ENCODE results near the gene SP4. TPM values are rescaled to one million over a fixed set of nuclear protein-coding genes. Genes with fewer than 3 reads are reported as not detected.

The SP4 gene
- total RNA-seq, 1 experiment from 2014 or later, result 6.1 TPM

- H3K4me3 ChIP-seq, result peak overlapping the region; percentile 79
- H3K9me3 ChIP-seq (ENCODE audit: insufficient read depth, low read depth), result no peaks in the 10 kb centered on the region
- TSS peak; percentile 93 for BruUV-seq (replicated peaks)
- intact Hi-C loops (cut with micrococcal nuclease; ENCODE audit: unreplicated experiment), result loop anchor here (1.0 to 10.0 kb wide), 6 partner anchors 61 to 1147 kb away; partner anchors contain the start of gene CDCA7L
- no peaks in the 10 kb centered on the region for H3K27me3 ChIP-seq (ENCODE audit: insufficient read depth, low read depth)
- no peaks in the 10 kb centered on the region for H3K79me2 ChIP-seq (ENCODE audit: low read depth)
- TF ChIP-seq CTCF (conservative IDR thresholded peaks at IDR 0.05), result no peak
- TF ChIP-seq EZH2 (IDR thresholded peaks at IDR 0.05; ENCODE audit: low read depth), result no peak
- POLR2A ChIA-PET (ENCODE audit: unreplicated experiment), result interaction anchor here (0.6 to 0.7 kb wide), 3 partner anchors 518 to 1809 kb away, joined by 3 to 11 read pairs (median 6); partner anchors contain the start of gene CDCA7L
- H3K36me3 ChIP-seq (ENCODE audit: low read depth), result no peaks in the 10 kb centered on the region
- no peaks in the 10 kb centered on the region for H4K20me1 ChIP-seq (ENCODE audit: insufficient read depth)
- no peaks in the 10 kb centered on the region for H3K9me2 ChIP-seq (ENCODE audit: insufficient read depth)
- peak overlapping the region; percentile 81 for H3K27ac ChIP-seq
- peak; percentile 97 to 100 for DNase-seq
- H3K4me2 ChIP-seq, result peak overlapping the region; percentile 82
- CTCF ChIA-PET, result interaction anchor here (0.6 to 0.7 kb wide), 2 partner anchors 43 to 566 kb away, joined by 3 to 4 read pairs; no protein-coding TSS in a partner anchor
- peaks cover 20% of the 10 kb centered on the region for H3K4me1 ChIP-seq (replicated peaks; ENCODE audit: insufficient read depth)
- H3F3A ChIP-seq (ENCODE audit: insufficient read depth, low read depth), result peaks cover 8% of the 10 kb centered on the region; the same call in 1 of the 2 replicates
- peak overlapping the region; percentile 100 for H2AFZ ChIP-seq
Observed at GRCh38 chr7:21427182-21427870, 557 bp upstream of the SP4 start.

GRCh38 chr7:21428659-21428941 is 717 bp downstream of the SP4 start:
- BruUV-seq (replicated peaks), result no TSS peak
- Histone ChIP-seq H3K9me2 (ENCODE audit: insufficient read depth) (no peaks in the 10 kb centered on the region), H3K79me2 (ENCODE audit: low read depth) (no peaks in the 10 kb centered on the region), H3K27ac (peak overlapping the region; percentile 46), H3K9me3 (ENCODE audit: insufficient read depth, low read depth) (no peaks in the 10 kb centered on the region), H4K20me1 (ENCODE audit: insufficient read depth) (no peaks in the 10 kb centered on the region), H3K4me3 (peak overlapping the region; percentile 83), H3K36me3 (ENCODE audit: low read depth) (no peaks in the 10 kb centered on the region), H2AFZ (peak overlapping the region; percentile 92), H3K4me1 (replicated peaks; ENCODE audit: insufficient read depth) (peaks cover 20% of the 10 kb centered on the region), H3K4me2 (peak overlapping the region; percentile 92), H3F3A (ENCODE audit: insufficient read depth, low read depth) (peaks cover 8% of the 10 kb centered on the region; the same call in 1 of the 2 replicates), H3K27me3 (ENCODE audit: insufficient read depth, low read depth) (no peaks in the 10 kb centered on the region)
- ChIA-PET POLR2A (ENCODE audit: unreplicated experiment) (no interaction called here), CTCF (no interaction called here)
- no peak for DNase-seq
- intact Hi-C loops (cut with micrococcal nuclease; ENCODE audit: unreplicated experiment), result loop anchor here (5.0 to 10.0 kb wide), 4 partner anchors 74 to 1146 kb away; partner anchors contain the start of gene CDCA7L
- TF ChIP-seq CTCF (conservative IDR thresholded peaks at IDR 0.05) (no peak), EZH2 (IDR thresholded peaks at IDR 0.05; ENCODE audit: low read depth) (no peak)

- peaks cover 20% of the 10 kb centered on the region for H3K4me1 ChIP-seq (replicated peaks; ENCODE audit: insufficient read depth)
- TF ChIP-seq CTCF (conservative IDR thresholded peaks at IDR 0.05) (no peak), EZH2 (IDR thresholded peaks at IDR 0.05; ENCODE audit: low read depth) (no peak)
- peak overlapping the region; percentile 46 for H3K27ac ChIP-seq
- peak overlapping the region; percentile 83 for H3K4me3 ChIP-seq
- CTCF ChIA-PET, result no interaction called here
- no peaks in the 10 kb centered on the region for H3K79me2 ChIP-seq (ENCODE audit: low read depth)
- peak overlapping the region; percentile 92 for H3K4me2 ChIP-seq
- no peaks in the 10 kb centered on the region for H4K20me1 ChIP-seq (ENCODE audit: insufficient read depth)
- BruUV-seq (replicated peaks), result TSS peak; percentile 30
- H3K27me3 ChIP-seq (ENCODE audit: insufficient read depth, low read depth), result no peaks in the 10 kb centered on the region
- intact Hi-C loops (cut with micrococcal nuclease; ENCODE audit: unreplicated experiment), result loop anchor here (5.0 to 10.0 kb wide), 4 partner anchors 73 to 1146 kb away; partner anchors contain the start of gene CDCA7L
- no peaks in the 10 kb centered on the region for H3K9me2 ChIP-seq (ENCODE audit: insufficient read depth)
- H3F3A ChIP-seq (ENCODE audit: insufficient read depth, low read depth), result peaks cover 8% of the 10 kb centered on the region; the same call in 1 of the 2 replicates
- no peaks in the 10 kb centered on the region for H3K9me3 ChIP-seq (ENCODE audit: insufficient read depth, low read depth)
- DNase-seq, result no peak
- H3K36me3 ChIP-seq (ENCODE audit: low read depth), result no peaks in the 10 kb centered on the region
- POLR2A ChIA-PET (ENCODE audit: unreplicated experiment), result no interaction called here
- peak overlapping the region; percentile 92 for H2AFZ ChIP-seq
Observed at GRCh38 chr7:21429021-21429420, 1.1 kb downstream of the SP4 start.

Measured in PC-9 (cell line).